ENCODE results near the gene DLGAP1.

- TF ChIP-seq CTCF (IDR thresholded peaks at IDR 0.05), result no peak
- no peak for TF ChIP-seq EZH2 (IDR thresholded peaks at IDR 0.05; ENCODE audit: borderline replicate concordance, insufficient read depth, low read depth, low read length, poor library complexity, severe bottlenecking)
These were observed 794.2 kb downstream of the DLGAP1 start for GRCh38 chr18:3660739-3661515.
